Measurements from ENCODE around the gene VMP1.

VMP1 gene

DNA sequence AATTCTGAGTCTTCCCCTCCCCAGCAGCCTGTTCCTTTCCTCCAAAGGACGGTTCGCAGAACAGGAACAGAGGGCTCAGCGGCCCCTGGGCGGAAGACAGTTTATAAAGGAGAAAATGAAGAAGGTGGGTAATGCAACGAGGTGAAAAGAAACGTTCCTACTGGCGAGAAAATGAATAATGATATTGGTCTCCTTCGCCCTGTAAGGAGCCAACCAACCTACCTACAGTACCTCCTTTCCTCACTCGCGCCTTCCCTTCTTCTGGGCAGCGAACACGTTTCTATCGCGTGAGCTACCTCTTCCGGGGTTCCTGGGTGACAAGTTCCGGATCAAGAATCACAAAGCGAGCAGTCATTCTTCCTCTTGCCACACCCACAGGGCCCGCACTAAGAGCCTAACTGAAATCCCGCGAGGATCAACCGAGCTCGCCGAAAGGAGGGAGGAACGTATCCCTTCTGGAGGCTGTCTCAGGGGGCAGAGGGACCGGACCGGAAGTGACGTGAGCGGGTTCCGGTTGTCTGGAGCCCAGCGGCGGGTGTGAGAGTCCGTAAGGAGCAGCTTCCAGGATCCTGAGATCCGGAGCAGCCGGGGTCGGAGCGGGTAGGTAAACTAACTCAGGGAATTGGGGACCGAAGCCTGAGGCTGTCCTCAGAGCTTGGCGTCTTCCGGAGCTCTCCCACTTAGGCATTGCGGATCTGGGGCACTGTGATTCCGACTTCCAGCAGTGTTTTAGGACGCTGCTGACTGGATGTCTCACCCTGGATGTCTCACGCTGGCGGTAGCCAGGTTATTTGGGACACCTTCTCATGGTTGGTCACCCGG lies at the start of gene VMP1, which contains the start of gene PTRH2:
Gene VMP1 (plus strand): TSS at position 506 of the 822 bp plus-strand sequence. CDS start 23,793 bp downstream, outside the sequence.
Gene PTRH2 (minus strand): TSS at position 282 of the 822 bp plus-strand sequence. CDS start 9,452 bp downstream, outside the sequence.
- peak; percentile 73 to 100 (median 97) for DNase-seq

DNA sequence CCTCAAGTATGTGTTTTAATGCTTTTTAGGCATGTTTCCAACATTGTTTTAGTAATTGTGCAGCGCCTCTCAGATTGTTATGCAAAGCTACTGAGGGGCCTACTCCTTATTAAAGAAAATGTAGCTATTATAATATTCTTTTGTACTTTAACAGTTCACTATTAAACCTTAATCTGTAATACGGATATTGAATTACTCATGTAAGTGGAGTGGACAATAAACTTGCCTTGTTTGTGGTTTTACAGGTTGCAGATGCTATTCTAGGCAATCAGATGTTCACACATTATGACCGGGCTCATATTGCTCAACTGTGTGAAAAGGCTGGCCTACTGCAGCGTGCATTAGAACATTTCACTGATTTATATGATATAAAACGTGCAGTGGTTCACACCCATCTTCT lies 41.2 kb upstream of the VMP1 start:
- no peak for DNase-seq

DNA sequence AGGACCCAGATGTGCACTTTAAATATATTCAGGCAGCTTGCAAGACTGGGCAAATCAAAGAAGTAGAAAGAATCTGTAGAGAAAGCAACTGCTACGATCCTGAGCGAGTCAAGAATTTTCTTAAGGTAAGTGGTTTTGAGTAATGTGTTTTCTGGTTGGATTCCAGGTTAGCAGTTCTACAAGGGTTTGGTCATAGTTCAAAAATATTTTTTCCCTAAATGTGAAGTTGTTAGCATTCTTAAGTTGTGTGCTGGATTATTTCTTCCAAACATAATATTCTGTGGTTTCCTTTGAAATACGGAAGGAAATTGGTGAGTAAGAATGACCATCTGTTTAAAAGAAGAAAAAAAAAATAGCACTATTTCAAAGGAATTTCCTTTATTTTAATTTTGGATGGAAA lies 38.6 kb upstream of the VMP1 start:
- no peak for DNase-seq

DNA sequence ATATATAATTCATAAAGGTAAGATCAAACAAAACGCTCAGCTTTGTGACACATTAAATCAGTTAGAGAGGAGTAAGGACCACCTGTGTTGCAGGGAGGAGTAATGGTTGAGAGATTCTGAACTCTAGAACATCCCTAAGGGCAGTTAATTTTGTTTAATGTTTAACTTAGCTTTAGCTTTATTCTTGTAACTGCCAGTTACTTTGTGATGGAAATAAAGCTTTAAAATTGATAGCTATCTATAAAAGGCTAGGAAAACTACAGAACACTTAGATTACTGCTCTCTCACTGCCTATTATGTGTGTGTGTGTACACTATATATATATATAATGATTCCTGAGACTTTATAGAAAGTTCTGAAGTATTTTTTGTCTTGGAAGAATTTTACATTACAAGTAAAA lies 38.0 kb upstream of the VMP1 start:
- no peak for DNase-seq

DNA sequence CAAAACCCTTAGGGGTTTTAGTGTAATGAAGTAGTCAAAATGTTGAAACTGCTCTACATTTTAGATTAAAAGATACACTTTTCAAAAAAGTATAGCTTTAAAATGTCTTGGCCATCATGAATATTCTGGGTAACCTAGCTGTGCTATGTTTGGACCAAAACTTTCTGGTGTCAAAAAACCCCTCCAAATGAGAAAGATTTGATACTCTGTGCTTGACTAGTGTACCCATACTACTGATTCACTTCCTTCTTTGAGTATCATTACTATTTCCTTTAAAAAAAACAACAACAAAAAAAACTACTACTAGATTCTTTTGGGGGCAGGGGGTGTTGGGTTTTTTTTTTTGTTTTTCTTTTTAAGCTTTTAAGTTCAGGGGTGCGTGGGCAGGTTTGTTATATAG lies 37.5 kb upstream of the VMP1 start:
- DNase-seq, result no peak

DNA sequence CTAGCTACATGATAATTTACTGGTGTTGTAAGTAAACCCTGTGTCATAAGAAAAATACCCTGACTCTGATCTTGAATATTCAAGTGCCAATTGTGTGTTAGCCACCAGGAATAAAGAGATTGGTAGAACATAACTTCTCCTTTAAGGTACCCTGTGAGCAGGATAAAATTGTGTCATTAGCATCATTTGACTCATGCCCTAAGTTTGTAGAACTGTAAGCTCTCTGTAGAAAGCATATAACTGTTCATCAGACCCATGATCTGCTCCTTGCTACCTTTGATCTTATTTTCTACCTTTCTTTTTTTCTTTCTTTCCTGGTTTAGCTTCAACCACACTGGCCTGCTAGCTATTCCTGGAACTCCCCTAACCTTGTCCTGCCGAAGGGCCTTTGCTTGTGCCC lies 36.1 kb upstream of the VMP1 start:
- DNase-seq, result no peak

DNA sequence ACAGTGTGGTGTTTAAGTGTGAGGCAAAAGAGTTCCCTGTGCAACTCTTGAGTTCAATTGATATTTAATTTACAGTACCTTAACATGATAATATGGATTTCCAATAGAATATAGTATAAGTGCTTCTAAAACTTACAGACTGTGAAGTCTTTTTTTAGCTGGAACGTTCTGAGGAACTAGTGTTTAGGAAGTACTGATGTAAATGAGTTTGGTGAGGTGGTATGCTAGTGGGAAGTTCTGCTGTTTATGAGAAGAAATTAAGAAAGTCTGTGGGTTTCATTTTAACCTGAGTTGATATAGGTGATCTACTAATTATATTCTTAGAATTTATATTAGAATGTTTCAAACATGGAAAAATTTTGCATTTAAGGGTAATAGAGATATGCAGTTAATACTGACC lies 32.2 kb upstream of the VMP1 start:
- no peak for DNase-seq

DNA sequence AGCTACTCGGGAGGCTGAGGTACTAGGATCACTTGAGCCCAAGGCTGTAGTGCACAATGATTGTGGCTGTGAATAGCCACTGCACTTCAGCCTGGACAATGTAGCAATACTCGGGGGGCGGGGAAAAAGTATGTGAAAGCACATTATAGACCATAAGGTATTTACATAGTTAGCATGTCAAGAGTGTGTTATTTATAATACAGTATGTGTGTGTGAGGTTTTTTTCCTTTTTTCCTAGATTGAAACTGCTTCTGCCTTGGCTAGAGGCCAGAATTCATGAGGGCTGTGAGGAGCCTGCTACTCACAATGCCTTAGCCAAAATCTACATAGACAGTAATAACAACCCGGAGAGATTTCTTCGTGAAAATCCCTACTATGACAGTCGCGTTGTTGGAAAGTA lies 30.7 kb upstream of the VMP1 start:
- DNase-seq, result no peak

DNA sequence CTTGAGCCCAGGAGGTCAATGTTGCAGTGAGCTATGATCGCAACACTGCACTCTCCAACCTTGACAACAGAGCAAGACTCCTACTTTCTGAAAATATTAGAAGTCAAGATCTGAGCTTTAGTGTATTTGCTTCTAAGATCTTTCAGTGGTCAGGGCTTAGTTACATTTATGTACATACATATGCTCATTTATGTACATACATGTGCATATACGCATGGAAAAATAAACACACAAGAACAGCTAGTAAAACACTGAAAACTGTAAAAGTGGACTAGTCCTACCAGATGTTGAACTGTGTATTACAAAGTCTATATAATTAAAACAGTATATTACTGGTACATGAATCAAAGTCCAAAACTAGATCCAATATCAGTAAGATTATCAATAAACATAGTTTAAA lies 28.5 kb upstream of the VMP1 start:
- no peak for DNase-seq

DNA sequence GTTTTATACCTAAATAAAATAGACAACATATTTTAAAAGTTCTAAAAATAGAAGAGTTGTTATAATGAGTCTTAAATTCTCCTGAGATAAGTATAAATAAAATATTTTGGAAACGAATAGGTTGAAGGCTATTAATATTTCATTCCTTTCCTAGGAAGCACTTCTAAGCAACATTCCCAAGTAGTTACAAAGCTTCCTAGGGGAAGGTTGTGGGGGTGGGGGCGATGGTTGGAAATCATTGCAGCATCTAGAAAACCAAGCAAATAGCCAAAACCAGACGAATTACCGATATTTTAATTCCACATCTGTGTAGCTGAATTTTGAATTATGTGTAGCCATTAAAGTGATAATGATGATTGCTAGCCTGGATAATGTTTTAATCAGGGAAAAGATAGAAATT lies 27.1 kb upstream of the VMP1 start:
- DNase-seq, result no peak

DNA sequence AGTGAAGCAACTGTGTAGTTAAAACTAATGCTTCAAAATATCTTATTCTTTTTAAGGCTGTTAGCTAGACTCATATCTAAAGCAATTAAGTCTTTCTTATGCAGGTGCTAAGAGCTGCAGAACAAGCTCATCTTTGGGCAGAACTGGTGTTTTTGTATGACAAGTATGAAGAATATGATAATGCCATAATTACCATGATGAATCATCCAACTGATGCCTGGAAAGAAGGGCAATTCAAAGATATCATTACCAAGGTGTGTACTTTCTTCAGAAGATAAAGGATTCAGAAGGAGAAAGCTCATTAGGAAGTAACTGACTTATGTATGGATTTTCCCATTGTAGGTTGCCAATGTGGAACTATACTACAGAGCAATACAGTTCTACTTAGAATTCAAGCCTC lies 24.2 kb upstream of the VMP1 start:
- peak in 2 of 56 donors; percentile 7 to 8 for DNase-seq

DNA sequence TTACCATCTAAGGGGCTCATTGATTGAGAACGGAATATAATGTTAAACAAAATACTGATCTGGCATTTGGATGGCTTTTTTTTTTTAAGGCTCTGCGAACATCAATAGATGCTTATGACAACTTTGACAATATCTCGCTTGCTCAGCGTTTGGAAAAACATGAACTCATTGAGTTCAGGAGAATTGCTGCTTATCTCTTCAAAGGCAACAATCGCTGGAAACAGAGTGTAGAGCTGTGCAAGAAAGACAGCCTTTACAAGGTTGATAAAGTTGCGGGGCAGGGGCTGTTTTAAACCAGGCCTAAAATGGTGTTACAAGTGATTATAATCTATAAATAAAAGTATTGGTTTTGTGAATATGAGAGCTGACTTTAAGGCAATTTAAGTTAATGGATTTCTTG lies 22.5 kb upstream of the VMP1 start:
- DNase-seq, result no peak

DNA sequence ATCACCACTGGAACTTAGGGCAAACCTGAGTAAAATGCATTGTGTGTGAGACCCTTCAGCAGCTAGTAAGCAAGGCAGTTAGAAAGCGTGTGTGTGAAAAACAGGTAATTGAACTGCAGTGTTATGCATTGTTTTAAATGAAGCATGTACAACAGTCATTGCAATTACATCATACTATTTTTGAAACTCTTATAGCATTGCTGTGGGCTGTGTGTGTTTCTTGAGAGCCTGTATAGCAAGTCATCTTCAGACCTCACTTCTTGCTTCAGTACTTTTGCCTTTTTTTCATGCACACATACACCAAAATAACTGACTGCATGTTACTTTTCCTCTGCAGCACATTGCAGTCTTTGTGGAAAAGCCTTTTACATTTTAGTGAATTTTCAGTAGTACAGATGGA lies 19.4 kb upstream of the VMP1 start:
- no peak for DNase-seq

DNA sequence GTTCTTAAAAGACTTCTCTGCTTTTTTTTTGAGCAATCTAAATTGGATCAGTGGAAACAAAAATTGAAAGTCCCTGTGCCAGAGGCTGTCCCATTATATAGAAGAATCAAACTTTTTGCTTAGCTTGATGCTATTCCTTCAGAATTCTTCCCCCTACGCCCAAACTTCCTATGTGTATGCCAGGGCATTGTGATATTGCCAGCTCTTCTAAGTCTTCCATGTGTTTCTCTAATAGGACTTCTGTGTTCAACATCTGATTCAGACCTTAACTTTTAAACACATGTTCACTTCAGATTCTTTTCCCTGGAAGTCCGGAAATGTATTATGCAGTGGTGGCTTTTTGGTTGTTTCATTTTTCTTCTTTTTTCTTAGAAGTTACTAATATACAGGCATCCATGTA lies 19.0 kb upstream of the VMP1 start:
- no peak for DNase-seq

DNA sequence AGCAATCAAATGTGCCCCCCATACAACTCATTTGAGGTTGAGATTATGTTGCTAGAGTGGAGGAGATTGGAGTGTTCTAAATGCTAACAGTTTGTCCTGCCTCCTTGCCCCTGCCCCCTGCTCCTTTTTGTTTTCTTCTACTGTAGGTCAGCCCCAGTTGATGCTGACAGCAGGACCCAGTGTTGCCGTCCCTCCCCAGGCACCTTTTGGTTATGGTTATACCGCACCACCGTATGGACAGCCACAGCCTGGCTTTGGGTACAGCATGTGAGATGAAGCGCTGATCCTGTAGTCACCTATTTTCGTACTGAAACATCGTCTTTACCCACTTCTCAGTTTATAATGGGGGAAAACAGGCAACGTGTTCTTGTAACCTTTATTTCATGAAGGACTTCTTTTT lies 13.9 kb upstream of the VMP1 start:
- DNase-seq, result no peak

DNA sequence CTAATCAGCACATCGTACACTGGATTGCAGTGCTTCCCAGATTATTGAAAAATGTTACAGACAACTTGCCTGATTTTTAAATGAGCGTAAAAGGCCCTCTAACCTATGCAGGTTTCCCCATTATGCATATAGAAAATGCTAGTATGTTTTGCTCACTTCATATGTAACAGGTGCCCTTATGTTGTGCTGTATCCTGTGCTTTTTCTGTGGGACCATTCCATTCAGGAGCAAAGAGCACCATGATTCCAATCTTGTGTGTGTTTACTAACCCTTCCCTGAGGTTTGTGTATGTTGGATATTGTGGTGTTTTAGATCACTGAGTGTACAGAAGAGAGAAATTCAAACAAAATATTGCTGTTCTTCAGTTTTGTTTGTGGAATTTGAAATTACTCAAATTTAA lies 13.1 kb upstream of the VMP1 start:
- DNase-seq, result no peak

DNA sequence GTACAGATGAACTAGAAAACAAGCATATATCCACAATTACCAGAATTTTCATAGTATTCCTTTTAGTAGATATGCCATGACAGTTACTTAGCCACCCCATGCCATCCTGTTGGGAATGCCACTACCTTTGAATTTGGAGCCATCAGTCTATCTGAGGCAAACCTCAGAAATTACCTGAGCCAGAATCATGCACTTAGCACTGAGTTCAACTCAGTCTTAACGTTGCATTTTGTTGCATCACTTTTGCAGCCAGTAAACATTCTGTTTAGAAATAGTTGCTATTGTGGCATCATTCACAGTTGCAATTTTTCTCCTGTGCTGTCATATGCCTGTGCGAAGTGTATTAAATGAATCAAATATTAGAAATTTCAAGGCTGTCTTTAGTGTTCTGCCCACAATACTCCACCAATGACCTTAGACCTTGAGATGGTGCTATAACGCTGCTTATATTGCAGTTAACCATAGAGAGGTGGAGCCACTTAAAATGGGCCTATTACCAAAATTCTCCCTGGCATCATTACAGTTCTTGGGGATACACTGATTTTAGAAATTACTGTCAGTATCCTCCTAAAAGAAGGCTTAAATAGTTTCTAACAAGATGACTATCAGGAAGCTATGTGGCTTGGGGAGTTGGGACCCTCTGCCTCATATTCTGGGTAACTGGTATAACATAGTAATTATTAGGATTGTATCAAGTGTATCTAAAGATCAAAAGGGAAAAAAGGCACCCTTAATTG lies 11.3 kb upstream of the VMP1 start:
- DNase-seq, result no peak

DNA sequence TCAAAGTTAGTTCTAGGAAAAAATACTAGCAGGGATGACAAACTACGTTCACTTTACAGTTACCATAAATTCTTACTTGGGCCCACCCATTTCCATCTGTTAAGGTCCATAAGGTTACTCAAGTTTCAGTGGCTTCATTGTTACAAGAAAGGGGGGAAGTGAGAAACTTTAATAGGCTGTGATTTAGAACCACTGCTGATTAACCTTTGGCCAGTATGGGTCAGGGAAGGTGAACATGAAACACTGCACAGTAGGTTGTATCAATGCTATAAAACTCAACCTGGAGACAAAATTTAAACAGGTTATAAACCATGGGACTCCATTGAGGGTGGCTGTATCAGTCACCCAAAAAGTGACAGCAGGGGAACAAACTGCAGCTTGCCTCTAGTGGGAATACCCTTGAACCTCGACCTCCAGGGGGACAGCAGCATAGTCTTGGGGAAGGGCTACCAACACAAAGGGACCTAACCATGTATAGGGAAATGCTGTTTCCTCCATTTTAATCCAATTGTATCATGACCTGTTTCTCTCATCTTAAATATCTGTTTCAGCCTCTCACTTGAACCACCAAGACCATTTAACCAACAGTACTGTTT lies 10.7 kb upstream of the VMP1 start:
- DNase-seq, result no peak

DNA sequence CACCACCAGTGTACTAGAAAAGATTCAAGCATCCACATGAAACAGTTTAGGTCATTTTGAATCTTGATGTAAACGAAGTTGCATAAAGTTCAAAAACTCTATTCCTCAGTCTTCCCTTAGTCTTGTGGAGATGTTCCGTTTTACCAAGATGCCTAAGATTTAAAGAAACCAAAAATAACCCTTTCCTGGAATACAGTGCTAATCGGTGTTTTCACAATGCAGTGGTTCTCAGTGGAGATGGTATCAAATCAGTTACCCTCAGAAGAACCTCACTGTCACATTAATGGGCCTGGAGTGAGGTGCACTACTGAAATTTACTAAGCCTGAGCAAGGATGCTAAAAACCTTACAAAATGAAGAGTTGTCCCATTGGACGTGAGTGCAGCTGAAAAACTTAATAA lies 9.3 kb upstream of the VMP1 start:
- DNase-seq, result no peak

DNA sequence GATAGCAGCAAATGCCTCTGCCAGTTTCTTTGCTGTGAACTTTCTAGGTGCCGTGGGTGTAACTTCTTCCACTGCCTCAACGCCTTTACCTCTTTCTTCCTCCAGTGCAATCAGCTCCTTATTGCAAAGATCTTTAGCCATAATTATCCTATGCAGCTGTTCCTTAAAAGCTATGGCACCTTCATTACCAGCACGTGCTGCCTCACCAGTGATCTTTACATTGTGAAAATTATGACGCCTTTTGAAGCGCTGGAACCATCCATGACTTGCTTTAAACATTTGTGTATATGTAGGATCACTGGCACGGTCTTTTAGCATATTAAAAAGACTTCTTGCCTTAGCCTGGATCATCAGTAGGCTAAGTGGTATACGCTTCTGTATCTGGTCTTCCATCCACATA lies 8.2 kb upstream of the VMP1 start:
- DNase-seq, result no peak

DNA sequence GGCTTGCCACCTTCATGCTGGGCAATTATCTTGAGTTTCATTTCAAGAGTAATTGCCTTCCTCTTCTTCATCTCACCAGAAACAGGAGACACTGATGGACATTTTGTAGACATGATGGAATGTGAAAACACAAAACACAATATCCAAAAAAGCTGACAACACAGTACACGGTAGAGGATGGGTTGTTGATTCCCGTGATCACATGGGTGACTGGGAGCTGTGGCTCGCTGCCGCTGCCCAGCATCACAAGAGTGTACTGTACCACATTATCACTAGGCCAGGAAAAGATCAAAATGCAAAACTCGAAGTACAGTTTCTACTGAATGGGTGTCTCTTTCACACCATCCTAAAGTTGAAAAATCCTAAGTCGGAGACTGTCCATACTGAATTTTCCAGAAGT lies 7.7 kb upstream of the VMP1 start:
- no peak for DNase-seq

DNA sequence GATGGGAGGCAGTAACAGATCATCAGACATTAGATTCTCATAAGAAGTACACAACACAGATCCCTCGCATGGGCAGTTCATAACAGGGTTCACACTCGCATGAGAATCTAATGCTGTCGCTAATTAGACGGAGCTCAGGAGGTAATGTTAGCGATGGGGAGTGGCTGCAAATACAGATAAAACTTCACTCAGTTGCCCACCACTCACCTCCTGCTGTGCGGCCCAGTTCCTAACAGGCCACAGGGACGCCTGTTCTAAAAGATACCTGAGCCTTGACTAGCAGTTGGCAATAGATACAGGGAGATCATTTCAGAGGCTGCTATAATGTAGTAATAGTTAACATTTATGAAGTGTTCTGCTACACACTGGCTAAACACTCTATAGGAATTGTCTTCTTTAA lies 5.2 kb upstream of the VMP1 start:
- no peak for DNase-seq

Data from nucleus accumbens (tissue), 56 donors.